Lung (tissue), 12 donors: ENCODE results near the gene STEAP2. TPM values are rescaled to one million over a fixed set of nuclear protein-coding genes. Genes with fewer than 3 reads are reported as not detected.

ENCODE experiments used
- ATAC-seq: fragments of 200-7000 bp; cut with Tn5 transposase; one replicate; pipeline ENCODE4 v1.9.1; 2020; ENCODE audit warnings: moderate number of reproducible peaks; ENCODE audit not compliant: insufficient read depth, low FRiP score
- DNase-seq, 3 donors: peaks; one replicate each; pipeline ENCODE4 v3.0.0-alpha.2; 2013 to 2017
- H3K27ac ChIP-seq, 2 donors: one replicate each; pipeline ENCODE4 v1.5.1; 2013; ENCODE audit warnings: mild to moderate bottlenecking in 2 of 2, moderate library complexity in 2 of 2, control low read depth in 1 of 2, inconsistent platforms in 1 of 2, low read depth in 1 of 2, low read length in 1 of 2
- H3K27me3 ChIP-seq, 3 donors: one replicate each; pipeline ENCODE4 v1.5.1; 2013; ENCODE audit warnings: low read length in 2 of 3; ENCODE audit not compliant: control insufficient read depth in 3 of 3, insufficient read depth in 3 of 3
- H3K36me3 ChIP-seq, 4 donors: one replicate each; pipeline ENCODE4 v1.5.1; 2013; ENCODE audit warnings: low read length in 4 of 4, mild to moderate bottlenecking in 1 of 4, moderate library complexity in 1 of 4; ENCODE audit not compliant: control insufficient read depth in 4 of 4, insufficient read depth in 4 of 4
- H3K4me1 ChIP-seq, 5 donors: one replicate each; pipeline ENCODE4 v1.5.1; 2013; ENCODE audit warnings: low read length in 5 of 5, mild to moderate bottlenecking in 2 of 5, moderate library complexity in 1 of 5; ENCODE audit not compliant: control insufficient read depth in 5 of 5, insufficient read depth in 5 of 5
- H3K4me3 ChIP-seq: one replicate; pipeline ENCODE4 v1.5.1; 2013; ENCODE audit warnings: mild to moderate bottlenecking, control low read depth, moderate library complexity
- H3K9ac ChIP-seq, 2 donors: one replicate each; pipeline ENCODE4 v1.5.1; 2013; ENCODE audit warnings: low read length in 2 of 2, control low read depth in 1 of 2; ENCODE audit not compliant: insufficient read depth in 1 of 2
- H3K9me3 ChIP-seq, 4 donors: one replicate each; pipeline ENCODE4 v1.5.1; 2013; ENCODE audit warnings: low read length in 3 of 4, mild to moderate bottlenecking in 1 of 4, moderate library complexity in 1 of 4; ENCODE audit not compliant: control insufficient read depth in 4 of 4, insufficient read depth in 3 of 4
- CTCF ChIP-seq: IDR thresholded peaks from 2 replicates; pipeline ENCODE4 v1.5.1; 2012; ENCODE audit warnings: mild to moderate bottlenecking; ENCODE audit errors: control extremely low read depth, extremely low read depth
- WGBS, 2 donors: extraction: QIAGEN DNeasy Blood & Tissue Kit; methylation state at CpG; one replicate each; pipeline ENCODE4 v1.1.7; 2013; 5-methylcytosine and 5-hydroxymethylcytosine counted together
- polyA plus RNA-seq, 2 donors: library from polyadenylated mRNA; stranded (reverse); fragments of 200-250 nt; gene quantifications; one replicate each; pipeline ENCODE4 v1.2.1, GENCODE V29; 2013
- total RNA-seq, 2 donors: library from RNA; depleted of rRNA in 1 of 2; stranded (reverse); fragments of >200 nt in 1 of 2; gene quantifications; one replicate each; pipeline ENCODE4 v1.2.1, GENCODE V29; 2014 to 2021
- donor health status: control.
- donor health status: control.
- donor health status: Bipolar disorder and iron deficiency.
- donor health status: healthy.
- donor health status: DM: yes; HTN: yes; CAD: no.

STEAP2 gene
- total and polyA plus RNA-seq, 4 donors, result 5.3 to 16.7 (median 11.2) TPM

DNA sequence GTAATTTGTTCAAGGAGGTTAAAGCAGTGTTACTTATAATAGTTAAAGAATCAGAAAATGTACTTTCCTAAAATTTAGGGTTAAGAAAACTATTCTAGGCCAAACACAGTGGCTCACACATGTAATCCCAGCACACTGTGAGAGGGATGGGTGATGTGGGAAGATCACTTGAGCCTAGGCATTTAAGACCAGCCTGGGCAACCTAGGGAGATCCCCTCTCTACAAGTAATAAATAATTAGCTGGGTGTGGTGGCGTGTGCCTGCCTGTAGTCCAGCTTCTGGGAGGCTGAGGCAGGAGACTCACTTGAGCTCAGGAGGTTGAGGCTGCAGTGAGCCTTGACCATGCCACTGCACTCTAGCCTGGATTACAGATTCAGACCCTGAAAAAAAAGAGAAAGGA, 3.6 kb upstream of the STEAP2 start:
- DNase-seq (no peak), ATAC-seq (no peak)
- H3K9me3 ChIP-seq, result peaks cover 0 to 2% (median 0%) of the 10 kb centered on the region in 4 donors
- H3K9ac ChIP-seq, result no peak overlapping the region
- H3K4me3 ChIP-seq, result no peak overlapping the region
- H3K27ac ChIP-seq, result no peak overlapping the region
- TF ChIP-seq CTCF, result no peak
- no peaks in the 10 kb centered on the region for H3K27me3 ChIP-seq
- WGBS, 2 donors, result 84 to 96% methylated on average over 1 of the region's 1 CpG
- H3K36me3 ChIP-seq, result no peaks in the 10 kb centered on the region
- peaks cover 0 to 16% (median 5%) of the 10 kb centered on the region in 5 donors for H3K4me1 ChIP-seq

DNA sequence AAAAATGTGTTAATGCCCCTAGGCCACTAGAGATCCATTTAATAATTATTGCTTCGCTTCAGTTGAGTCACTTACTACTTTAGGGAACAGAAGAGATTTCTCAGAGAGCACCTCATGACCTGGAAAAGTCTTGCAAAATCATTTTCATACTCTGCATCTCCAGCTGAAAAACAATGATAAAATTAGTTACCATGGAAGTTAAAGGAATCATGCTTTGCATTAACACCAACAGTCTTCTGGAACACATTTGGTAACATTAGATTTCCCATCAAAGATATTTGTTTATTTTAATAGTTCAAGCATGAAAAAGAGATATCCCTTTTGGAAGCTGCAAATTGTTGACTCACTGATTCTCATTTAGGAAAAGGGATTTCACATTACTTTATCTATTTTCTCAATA, 1.8 kb upstream of the STEAP2 start:
- Histone ChIP-seq H3K36me3 (no peaks in the 10 kb centered on the region), H3K9ac (no peak overlapping the region), H3K27ac (no peak overlapping the region), H3K9me3 (peaks cover 0 to 2% (median 0%) of the 10 kb centered on the region in 4 donors), H3K4me1 (peaks cover 0 to 16% (median 5%) of the 10 kb centered on the region in 5 donors), H3K27me3 (no peaks in the 10 kb centered on the region), H3K4me3 (no peak overlapping the region)
- DNase-seq, result peak in 2 of 3 donors; percentile 54 to 76
- ATAC-seq, result no peak
- TF ChIP-seq CTCF, result no peak
- WGBS, 2 donors, result 71 to 76% methylated on average over 1 of the region's 1 CpG

DNA sequence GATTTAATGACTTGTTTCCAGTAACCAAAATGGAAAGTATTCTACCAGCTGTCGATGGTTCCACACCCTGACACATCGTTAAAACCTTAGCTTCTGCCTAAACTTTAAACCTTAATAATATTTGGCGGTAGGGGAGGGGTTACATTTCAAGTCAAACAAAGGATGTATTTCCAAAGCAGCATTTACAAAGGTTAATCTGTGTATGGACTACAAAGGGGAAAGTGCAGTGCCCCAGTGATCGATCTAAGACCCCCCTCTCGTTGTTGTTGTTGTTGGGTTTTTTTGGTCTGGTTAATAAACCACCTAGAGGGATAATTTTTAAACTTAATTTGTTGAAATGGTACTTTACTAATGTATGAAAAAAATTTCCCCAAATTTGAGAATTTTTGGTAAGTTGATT, 1.1 kb upstream of the STEAP2 start:
- Histone ChIP-seq H3K9me3 (peaks cover 0 to 2% (median 0%) of the 10 kb centered on the region in 4 donors), H3K27ac (no peak overlapping the region), H3K4me3 (no peak overlapping the region), H3K36me3 (no peaks in the 10 kb centered on the region), H3K9ac (no peak overlapping the region), H3K27me3 (no peaks in the 10 kb centered on the region), H3K4me1 (peaks cover 0 to 16% (median 5%) of the 10 kb centered on the region in 5 donors)
- 56 to 65% methylated on average over 5 of the region's 5 CpGs for WGBS, 2 donors
- no peak for TF ChIP-seq CTCF
- DNase-seq (no peak), ATAC-seq (no peak)

GRCh38 chr7:90210981-90211380, 559 bp upstream of the STEAP2 start:
- peaks cover 0 to 16% (median 5%) of the 10 kb centered on the region in 5 donors for H3K4me1 ChIP-seq
- peak overlapping the region in 1 of 2 donors; percentile 81 for H3K9ac ChIP-seq
- H3K36me3 ChIP-seq, result no peaks in the 10 kb centered on the region
- H3K27me3 ChIP-seq, result no peaks in the 10 kb centered on the region
- peak overlapping the region; percentile 36 to 85 for H3K27ac ChIP-seq
- 17 to 20% methylated on average over 11 of the region's 11 CpGs for WGBS, 2 donors
- ATAC-seq (no peak), DNase-seq (no peak)
- no peak for TF ChIP-seq CTCF
- H3K9me3 ChIP-seq, result peaks cover 0 to 2% (median 0%) of the 10 kb centered on the region in 4 donors
- no peak overlapping the region for H3K4me3 ChIP-seq
